DOHH2 (cell line): ENCODE results near the gene PLA2G4A.

ENCODE experiments used
- H3F3A ChIP-seq: fragments of 200-600 bp; sonication (generic), shearing (Covaris generic); 2 replicates; pipeline ENCODE4 v1.6.0; 2016; ENCODE audit warnings: antibody characterized with exemption, mild to moderate bottlenecking; ENCODE audit not compliant: control insufficient read depth, insufficient read depth
- H3K27ac ChIP-seq: fragments of 200-600 bp; sonication (generic); 2 replicates; pipeline ENCODE4 v1.5.1; 2014; ENCODE audit warnings: low read depth, mild to moderate bottlenecking, low read length, moderate library complexity
- H3K27me3 ChIP-seq: fragments of 200-600 bp; sonication (generic); 2 replicates; pipeline ENCODE4 v1.6.1; 2014; ENCODE audit warnings: mild to moderate bottlenecking, low read length, mixed read lengths; ENCODE audit not compliant: control insufficient read depth
- H3K36me3 ChIP-seq: fragments of 200-600 bp; sonication (generic); 2 replicates; pipeline ENCODE4 v1.6.1; 2014; ENCODE audit warnings: mild to moderate bottlenecking, low read length, moderate library complexity, mixed read lengths; ENCODE audit not compliant: control insufficient read depth
- H3K4me1 ChIP-seq: fragments of 200-600 bp; sonication (generic); 2 replicates; pipeline ENCODE4 v1.6.1; 2014; ENCODE audit warnings: mild to moderate bottlenecking, low read length, mixed read lengths; ENCODE audit not compliant: control insufficient read depth
- H3K4me2 ChIP-seq: fragments of 200-600 bp; sonication (generic); 2 replicates; pipeline ENCODE4 v1.6.0; 2014; ENCODE audit warnings: mild to moderate bottlenecking, low read length, moderate library complexity
- H3K4me3 ChIP-seq: fragments of 200-600 bp; sonication (generic); 2 replicates; pipeline ENCODE4 v1.5.1; 2014; ENCODE audit warnings: mild to moderate bottlenecking, low read length, mixed read lengths
- H3K79me2 ChIP-seq: fragments of 200-600 bp; sonication (generic); 2 replicates; pipeline ENCODE4 v1.6.1; 2014; ENCODE audit warnings: mild to moderate bottlenecking, low read length, mixed read lengths; ENCODE audit not compliant: control insufficient read depth
- H3K9me2 ChIP-seq: fragments of 200-600 bp; sonication (generic); replicated peaks from 2 replicates; pipeline ENCODE4 v1.6.1; 2014; ENCODE audit warnings: mild to moderate bottlenecking, low read length, mixed read lengths; ENCODE audit not compliant: control insufficient read depth
- H3K9me3 ChIP-seq: fragments of 200-600 bp; sonication (generic); 2 replicates; pipeline ENCODE4 v1.6.1; 2014; ENCODE audit warnings: antibody characterized with exemption, low read length, mixed read lengths; ENCODE audit not compliant: control insufficient read depth, insufficient read depth
- H4K20me1 ChIP-seq: fragments of 200-600 bp; sonication (generic); 2 replicates; pipeline ENCODE4 v1.6.0; 2014; ENCODE audit warnings: low read depth, mild to moderate bottlenecking, antibody characterized with exemption, low read length, moderate library complexity; ENCODE audit not compliant: control insufficient read depth, insufficient read depth
- CTCF ChIP-seq: fragments of 200-600 bp; sonication (generic); IDR thresholded peaks from one replicate; pipeline ENCODE4 v1.5.1; 2014; ENCODE audit warnings: antibody characterized with exemption, mild to moderate bottlenecking, low read depth, low read length; ENCODE audit not compliant: poor library complexity, severe bottlenecking
- EZH2phosphoT487 ChIP-seq: fragments of 200-600 bp; sonication (generic); IDR thresholded peaks from 2 replicates; pipeline ENCODE4 v1.6.1; 2017; ENCODE audit warnings: borderline replicate concordance, mild to moderate bottlenecking, antibody characterized with exemption, low read length, moderate library complexity, mixed read lengths

The PLA2G4A gene

DNA sequence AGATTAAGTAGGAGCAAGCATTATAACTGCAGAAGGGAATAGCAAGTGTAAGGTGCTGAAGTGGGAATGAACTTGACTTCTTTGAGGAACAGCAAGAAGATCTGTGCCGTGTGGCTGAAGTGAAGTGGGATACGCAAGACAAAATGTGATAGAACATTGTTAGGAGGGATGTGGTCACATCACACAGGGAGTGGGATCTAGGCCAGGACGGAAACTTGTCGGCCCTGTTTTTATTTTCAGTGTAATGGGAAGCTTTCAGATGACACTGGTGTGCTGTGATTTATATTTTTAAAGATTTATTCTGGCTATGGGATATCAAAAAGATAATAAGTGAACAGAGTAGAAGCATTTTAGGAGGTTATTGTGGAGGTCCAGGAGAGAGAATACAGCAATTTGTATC lies 116.4 kb downstream of the PLA2G4A start:
- Histone ChIP-seq H3K9me3 (no peaks in the 10 kb centered on the region), H3F3A (no peaks in the 10 kb centered on the region), H3K27ac (no peak overlapping the region), H3K79me2 (no peaks in the 10 kb centered on the region), H3K27me3 (no peaks in the 10 kb centered on the region), H3K36me3 (no peaks in the 10 kb centered on the region), H3K4me3 (no peak overlapping the region), H3K4me1 (no peaks in the 10 kb centered on the region), H3K4me2 (no peak overlapping the region), H3K9me2 (no peaks in the 10 kb centered on the region), H4K20me1 (no peaks in the 10 kb centered on the region)
- TF ChIP-seq CTCF, result no peak
- no peak for TF ChIP-seq EZH2phosphoT487

DNA sequence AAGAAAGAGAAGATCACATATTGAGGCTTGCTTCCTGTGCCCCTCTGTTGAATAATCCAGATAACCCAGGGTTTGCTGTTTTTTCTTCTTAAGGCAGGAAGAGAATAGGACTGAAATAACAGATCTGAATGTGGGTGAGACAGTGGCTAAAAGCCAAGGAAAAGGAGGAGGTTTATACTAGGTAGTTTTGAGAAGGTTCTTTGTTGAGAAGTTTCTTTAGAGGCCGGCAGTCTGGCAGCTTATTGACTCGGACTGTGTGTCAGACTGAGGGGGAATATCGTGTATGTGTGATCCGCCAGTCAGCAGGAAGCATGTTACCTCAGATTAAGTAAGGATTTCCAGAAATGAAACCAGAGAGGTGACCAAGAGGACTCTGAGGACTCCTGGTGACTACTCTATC lies 119.8 kb downstream of the PLA2G4A start:
- Histone ChIP-seq H3K4me1 (no peaks in the 10 kb centered on the region), H3K27ac (no peak overlapping the region), H3K27me3 (no peaks in the 10 kb centered on the region), H3K9me2 (no peaks in the 10 kb centered on the region), H3K4me3 (no peak overlapping the region), H3K36me3 (no peaks in the 10 kb centered on the region), H3K4me2 (no peak overlapping the region), H3F3A (no peaks in the 10 kb centered on the region), H4K20me1 (no peaks in the 10 kb centered on the region), H3K9me3 (no peaks in the 10 kb centered on the region), H3K79me2 (no peaks in the 10 kb centered on the region)
- TF ChIP-seq CTCF (no peak), EZH2phosphoT487 (no peak)

DNA sequence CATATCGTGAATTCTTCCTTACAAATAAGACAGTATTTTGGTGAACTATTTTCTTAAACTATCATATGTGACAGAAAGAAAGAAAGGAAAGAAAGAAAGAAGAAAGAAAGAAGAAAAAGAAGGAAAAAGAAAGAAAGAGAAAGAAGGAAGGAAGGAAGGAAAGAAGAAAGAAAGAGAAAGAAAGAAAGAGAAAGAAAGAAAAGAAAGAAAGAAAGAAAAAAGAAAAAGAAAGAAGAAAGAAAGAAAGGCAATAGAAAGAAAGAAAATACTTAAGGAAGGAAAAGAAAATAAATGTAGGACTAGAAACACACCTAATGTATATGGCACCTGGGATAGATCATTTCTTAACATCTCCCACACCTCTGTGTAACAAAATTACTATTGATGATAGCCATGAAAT lies 120.4 kb downstream of the PLA2G4A start:
- Histone ChIP-seq H3K27ac (no peak overlapping the region), H3K9me2 (no peaks in the 10 kb centered on the region), H3K9me3 (no peaks in the 10 kb centered on the region), H3F3A (no peaks in the 10 kb centered on the region), H3K36me3 (no peaks in the 10 kb centered on the region), H4K20me1 (no peaks in the 10 kb centered on the region), H3K79me2 (no peaks in the 10 kb centered on the region), H3K4me3 (no peak overlapping the region), H3K4me2 (no peak overlapping the region), H3K4me1 (no peaks in the 10 kb centered on the region), H3K27me3 (no peaks in the 10 kb centered on the region)
- no peak for TF ChIP-seq CTCF
- TF ChIP-seq EZH2phosphoT487, result no peak

DNA sequence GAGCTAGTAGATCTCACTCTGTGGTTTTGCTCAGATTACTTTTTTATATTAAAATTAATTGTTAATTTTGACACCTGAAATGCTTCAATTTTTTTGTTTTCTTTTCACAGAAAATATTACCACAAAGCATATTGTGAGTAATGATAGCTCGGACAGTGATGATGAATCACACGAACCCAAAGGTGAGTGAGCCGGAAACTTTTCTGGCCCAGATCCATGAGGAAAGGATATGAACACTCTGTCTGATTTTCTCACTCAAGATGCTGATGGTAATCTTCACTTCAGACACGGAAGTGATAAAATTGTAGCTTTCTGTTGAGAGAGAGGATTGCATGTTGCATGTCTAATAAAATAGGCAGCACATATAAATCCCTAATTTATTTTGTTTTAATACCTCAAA lies 121.8 kb downstream of the PLA2G4A start:
- Histone ChIP-seq H3K27ac (no peak overlapping the region), H3K9me3 (no peaks in the 10 kb centered on the region), H3K4me1 (no peaks in the 10 kb centered on the region), H3K4me2 (no peak overlapping the region), H3K4me3 (no peak overlapping the region), H3K9me2 (no peaks in the 10 kb centered on the region), H3K36me3 (no peaks in the 10 kb centered on the region), H3K27me3 (no peaks in the 10 kb centered on the region), H3F3A (no peaks in the 10 kb centered on the region), H4K20me1 (no peaks in the 10 kb centered on the region), H3K79me2 (no peaks in the 10 kb centered on the region)
- no peak for TF ChIP-seq CTCF
- no peak for TF ChIP-seq EZH2phosphoT487
